Mesenchymal stem cell (in vitro differentiated cells and primary cell): ENCODE results near the gene SNAPIN.

Source experiments
- DNase-seq: peaks from one replicate; pipeline ENCODE4 v3.0.0-alpha.2; 2013
- H2AFZ ChIP-seq: one replicate; pipeline ENCODE4 v1.6.1; 2013; ENCODE audit warnings: low read depth, mild to moderate bottlenecking, control low read depth, inconsistent platforms, low read length, moderate library complexity
- H2AK5ac ChIP-seq: 2 replicates; pipeline ENCODE4 v1.6.1; 2013; ENCODE audit warnings: low read length, moderate library complexity, mild to moderate bottlenecking, inconsistent platforms; ENCODE audit not compliant: severe bottlenecking
- H2BK120ac ChIP-seq: one replicate; pipeline ENCODE4 v1.6.1; 2013; ENCODE audit warnings: low read depth, mild to moderate bottlenecking, inconsistent platforms, low read length, moderate library complexity
- H2BK12ac ChIP-seq, 2 experiments: one replicate each; pipeline ENCODE4 v1.6.1; 2013; ENCODE audit warnings: inconsistent platforms in 2 of 2, low read length in 2 of 2, mild to moderate bottlenecking in 2 of 2, moderate library complexity in 2 of 2, control low read depth in 1 of 2
- H2BK15ac ChIP-seq: one replicate; pipeline ENCODE4 v1.6.1; 2013; ENCODE audit warnings: mild to moderate bottlenecking, low read depth, inconsistent platforms; ENCODE audit not compliant: poor library complexity, severe bottlenecking
- H2BK5ac ChIP-seq: 2 replicates; pipeline ENCODE4 v1.6.1; 2013; ENCODE audit warnings: low read depth, mild to moderate bottlenecking, low read length, control low read depth, inconsistent platforms; ENCODE audit not compliant: poor library complexity, severe bottlenecking
- H3K14ac ChIP-seq, 2 experiments: one replicate each; pipeline ENCODE4 v1.6.1; 2013; ENCODE audit warnings: inconsistent platforms in 2 of 2, low read length in 2 of 2, control low read depth in 1 of 2, mild to moderate bottlenecking in 1 of 2, moderate library complexity in 1 of 2
- H3K18ac ChIP-seq, 2 experiments: one replicate each; pipeline ENCODE4 v1.6.1; 2013; ENCODE audit warnings: inconsistent platforms in 2 of 2, low read length in 2 of 2, control low read depth in 1 of 2, low read depth in 1 of 2, mild to moderate bottlenecking in 1 of 2
- H3K23ac ChIP-seq, 2 experiments: one replicate each; pipeline ENCODE4 v1.6.1; 2013; ENCODE audit warnings: inconsistent platforms in 2 of 2, low read length in 2 of 2, mild to moderate bottlenecking in 2 of 2, moderate library complexity in 2 of 2, control low read depth in 1 of 2
- H3K27ac ChIP-seq: 2 replicates; pipeline ENCODE4 v1.5.1; 2013; ENCODE audit warnings: mild to moderate bottlenecking, moderate library complexity, low read length, control low read depth, inconsistent platforms; ENCODE audit not compliant: poor library complexity, severe bottlenecking
- H3K27me3 ChIP-seq, 2 experiments: 2 replicates each; pipeline versions ENCODE4 v1.6.1 to v1.7.0; 2013; ENCODE audit warnings: low read length in 2 of 2, mild to moderate bottlenecking in 2 of 2, moderate library complexity in 2 of 2, control low read depth in 1 of 2, inconsistent platforms in 1 of 2; ENCODE audit not compliant: control insufficient read depth in 1 of 2, insufficient read depth in 1 of 2
- H3K36me3 ChIP-seq, 2 experiments: 2 replicates each; pipeline versions ENCODE4 v1.6.1 to v1.7.0; 2013; ENCODE audit warnings: low read length in 2 of 2, control low read depth in 1 of 2, inconsistent platforms in 1 of 2, low read depth in 1 of 2, mild to moderate bottlenecking in 1 of 2; ENCODE audit not compliant: insufficient read depth in 2 of 2, control insufficient read depth in 1 of 2
- H3K4ac ChIP-seq, 2 experiments: one replicate each; pipeline ENCODE4 v1.6.1; 2013; ENCODE audit warnings: inconsistent platforms in 2 of 2, low read length in 2 of 2, mild to moderate bottlenecking in 2 of 2, moderate library complexity in 2 of 2, control low read depth in 1 of 2, low read depth in 1 of 2
- H3K4me1 ChIP-seq: 2 replicates; pipeline ENCODE4 v1.6.1; 2013; ENCODE audit warnings: low read depth, low read length, control low read depth; ENCODE audit not compliant: control insufficient read depth, insufficient read depth
- H3K4me2 ChIP-seq: 2 replicates; pipeline ENCODE4 v1.6.1; 2013; ENCODE audit warnings: low read length, mild to moderate bottlenecking, inconsistent platforms; ENCODE audit not compliant: poor library complexity, severe bottlenecking
- H3K4me3 ChIP-seq, 2 experiments: 2 replicates each; pipeline versions ENCODE4 v1.5.1 to v1.7.0; 2013; ENCODE audit warnings: low read length in 2 of 2, mild to moderate bottlenecking in 2 of 2, control low read depth in 1 of 2, low read depth in 1 of 2; ENCODE audit not compliant: insufficient read depth in 1 of 2
- H3K79me1 ChIP-seq: replicated peaks from 2 replicates; pipeline ENCODE4 v1.6.1; 2013; ENCODE audit warnings: mild to moderate bottlenecking, control low read depth, low read length, inconsistent platforms; ENCODE audit not compliant: poor library complexity, severe bottlenecking
- H3K9ac ChIP-seq: 2 replicates; pipeline ENCODE4 v1.7.0; 2013; ENCODE audit warnings: mild to moderate bottlenecking, low read length, moderate library complexity
- H3K9me3 ChIP-seq: 2 replicates; pipeline ENCODE4 v1.7.0; 2013; ENCODE audit warnings: mild to moderate bottlenecking, low read length; ENCODE audit not compliant: control insufficient read depth
- H4K8ac ChIP-seq: one replicate; pipeline ENCODE4 v1.6.1; 2013; ENCODE audit warnings: inconsistent platforms, mild to moderate bottlenecking, low read length, moderate library complexity
- H4K91ac ChIP-seq: one replicate; pipeline ENCODE4 v1.6.1; 2013; ENCODE audit warnings: mild to moderate bottlenecking, low read length, inconsistent platforms
- WGBS: methylation state at CpG from one replicate; pipeline ENCODE4 v1.1.7; 2013; ENCODE audit warnings: mixed read lengths; 5-methylcytosine and 5-hydroxymethylcytosine counted together

The SNAPIN gene

DNA sequence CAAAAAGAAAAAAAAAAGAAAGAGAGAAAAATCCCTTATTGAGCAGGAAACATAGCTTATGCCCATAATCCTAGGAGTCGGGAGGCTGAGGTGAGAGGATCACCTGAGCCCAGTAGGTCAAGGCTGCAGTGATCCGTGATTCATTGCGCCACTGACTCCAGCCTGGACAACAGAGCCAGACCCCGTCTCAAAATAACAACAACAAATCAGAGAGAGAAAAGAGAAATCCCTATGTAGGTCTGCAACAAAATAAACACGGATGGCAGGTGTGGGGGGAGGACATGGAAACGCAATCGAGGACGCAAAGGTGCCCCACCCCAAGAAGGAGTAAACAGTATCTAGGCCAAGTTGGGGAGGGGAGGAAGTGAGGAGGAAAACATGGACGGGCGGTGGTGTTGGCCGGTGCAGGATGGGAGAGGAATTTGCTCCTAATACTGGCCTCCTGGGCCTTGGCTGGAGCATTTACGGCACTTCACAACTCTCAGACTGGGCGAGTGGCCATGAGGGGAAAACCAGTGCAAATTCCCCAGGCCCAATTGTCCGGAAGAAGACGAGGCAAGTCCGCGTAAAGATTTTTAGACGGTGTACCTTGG is 25.2 kb upstream of the SNAPIN start:
- Histone ChIP-seq H3K4me1 (peaks cover 17% of the 10 kb centered on the region), H4K91ac (peak overlapping the region; percentile 66), H2BK5ac (no peak overlapping the region), H3K36me3 (peaks cover 18 to 31% of the 10 kb centered on the region in 2 experiments), H3K14ac (no peak overlapping the region), H3K9ac (peak overlapping the region; percentile 100), H3K79me1 (peaks cover 7% of the 10 kb centered on the region), H3K27me3 (no peaks in the 10 kb centered on the region), H3K4ac (peak overlapping the region; percentile 47 to 65), H2BK12ac (peak overlapping the region in 1 of 2 experiments; percentile 78), H3K9me3 (no peaks in the 10 kb centered on the region), H3K4me3 (peak overlapping the region in 1 of 2 experiments; percentile 98), H3K23ac (no peak overlapping the region), H2BK120ac (no peak overlapping the region), H3K18ac (peak overlapping the region; percentile 34 to 64), H3K4me2 (peak overlapping the region; percentile 31), H2AK5ac (peak overlapping the region; percentile 85), H3K27ac (peak overlapping the region; percentile 19), H2BK15ac (peak overlapping the region; percentile 83), H4K8ac (no peak overlapping the region), H2AFZ (no peak overlapping the region)
- 84% methylated on average over 14 of the region's 18 CpGs for WGBS
- DNase-seq: no peak

DNA sequence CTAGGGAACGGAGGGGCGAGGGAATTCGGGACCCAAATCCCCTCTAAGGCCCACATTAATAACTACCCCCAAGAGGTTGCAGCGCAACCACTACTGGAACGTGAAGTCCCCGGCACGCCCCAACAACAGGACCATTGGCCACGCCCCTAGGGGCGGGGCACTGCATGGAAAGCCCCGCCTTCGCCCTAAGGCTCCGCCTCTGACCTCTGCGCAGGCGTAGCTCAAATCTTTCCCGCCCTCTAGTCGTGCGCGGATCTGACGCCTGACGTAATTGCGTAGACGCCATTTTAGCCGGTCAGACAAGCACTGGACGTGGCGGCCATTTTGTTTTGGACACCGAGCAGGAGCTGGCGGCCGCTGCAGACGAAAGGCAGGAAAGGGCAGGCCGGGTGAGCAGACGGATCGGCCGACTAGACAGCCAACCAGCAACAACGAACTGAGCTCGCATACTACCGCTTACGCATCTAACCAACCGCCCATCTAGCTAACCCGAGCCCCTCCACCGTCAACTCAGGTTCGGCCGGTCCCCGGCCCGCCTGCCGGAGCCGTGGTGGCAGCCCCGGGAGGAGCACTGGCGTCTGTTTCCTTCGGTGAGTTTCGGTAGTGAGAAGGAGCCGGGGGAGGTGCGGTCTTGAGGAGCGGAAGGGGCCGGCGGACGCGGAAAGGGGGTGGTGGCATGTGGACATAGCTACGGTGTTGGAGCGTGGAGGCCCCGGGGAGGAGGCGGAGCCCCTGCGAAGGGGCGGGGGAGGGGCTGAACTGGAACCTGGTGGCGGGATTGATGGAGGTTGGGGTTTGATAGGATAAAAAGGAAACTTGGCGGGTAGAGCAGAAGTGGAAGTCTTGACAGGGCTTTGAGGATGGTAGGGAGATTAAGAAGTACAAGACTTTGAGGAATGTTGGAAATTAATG is 24.5 kb upstream of the SNAPIN start, which contains the start of gene CHTOP:
CHTOP (plus strand) TSS at position 313 of the 912 bp plus-strand sequence. CDS start 2,523 bp downstream, outside the sequence.
- Histone ChIP-seq H3K4me1 (peaks cover 12% of the 10 kb centered on the region), H3K4me3 (peak within 1 kb of the TSS; percentile 94 to 98), H3K36me3 (peaks cover 23 to 39% of the 10 kb centered on the region in 2 experiments), H2BK120ac (peak within 1 kb of the TSS; percentile 99), H3K27ac (peak within 1 kb of the TSS; percentile 97), H4K8ac (peak within 1 kb of the TSS; percentile 97), H2BK12ac (peak within 1 kb of the TSS in 1 of 2 experiments; percentile 78), H3K27me3 (no peaks in the 10 kb centered on the region), H3K18ac (peak within 1 kb of the TSS; percentile 99 to 100), H3K79me1 (peaks cover 7% of the 10 kb centered on the region), H3K4me2 (peak within 1 kb of the TSS; percentile 56), H2AFZ (no peak within 1 kb of the TSS), H3K9ac (peak within 1 kb of the TSS; percentile 100), H3K9me3 (no peaks in the 10 kb centered on the region), H3K23ac (peak within 1 kb of the TSS; percentile 54 to 92), H3K4ac (peak within 1 kb of the TSS; percentile 88 to 100), H4K91ac (peak within 1 kb of the TSS; percentile 100), H2BK5ac (peak within 1 kb of the TSS; percentile 99), H3K14ac (peak within 1 kb of the TSS in 1 of 2 experiments; percentile 80), H2AK5ac (peak within 1 kb of the TSS; percentile 100), H2BK15ac (peak within 1 kb of the TSS; percentile 83)
- peak; percentile 97 for DNase-seq
- 4% methylated on average over 60 of the region's 65 CpGs for WGBS

DNA sequence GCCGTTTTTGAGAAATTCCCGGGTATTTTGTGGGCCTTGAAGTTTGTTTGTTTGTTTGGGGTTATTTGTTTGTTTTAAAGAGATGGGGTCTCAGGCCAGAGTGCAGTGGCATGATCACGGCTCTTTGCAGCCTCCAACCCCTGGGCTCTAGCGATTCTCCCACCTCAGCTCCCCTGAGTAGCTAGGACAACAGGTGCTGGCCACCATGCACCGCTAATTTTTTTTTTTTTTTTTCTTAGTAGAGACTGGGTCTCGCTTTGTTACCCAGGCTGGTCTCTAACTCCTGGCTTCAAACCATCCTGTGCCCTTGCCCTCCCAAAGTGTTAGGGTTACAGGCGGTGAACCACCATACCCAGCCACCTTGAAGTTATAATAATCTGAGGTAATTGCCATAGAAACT is 22.6 kb upstream of the SNAPIN start:
- Histone ChIP-seq H3K9me3 (no peaks in the 10 kb centered on the region), H3K4me3 (peak overlapping the region in 1 of 2 experiments; percentile 98), H3K27ac (no peak overlapping the region), H3K14ac (no peak overlapping the region), H3K36me3 (peaks cover 37 to 58% of the 10 kb centered on the region in 2 experiments), H3K79me1 (peaks cover 9% of the 10 kb centered on the region), H2AFZ (no peak overlapping the region), H2BK120ac (no peak overlapping the region), H4K8ac (no peak overlapping the region), H4K91ac (no peak overlapping the region), H2AK5ac (no peak overlapping the region), H3K23ac (no peak overlapping the region), H2BK15ac (no peak overlapping the region), H2BK5ac (no peak overlapping the region), H3K9ac (peak overlapping the region; percentile 100), H3K4me1 (peaks cover 9% of the 10 kb centered on the region), H2BK12ac (no peak overlapping the region), H3K27me3 (no peaks in the 10 kb centered on the region), H3K4ac (no peak overlapping the region), H3K4me2 (peak overlapping the region; percentile 25), H3K18ac (no peak overlapping the region)
- 84% methylated on average over 5 of the region's 7 CpGs for WGBS
- DNase-seq: no peak

DNA sequence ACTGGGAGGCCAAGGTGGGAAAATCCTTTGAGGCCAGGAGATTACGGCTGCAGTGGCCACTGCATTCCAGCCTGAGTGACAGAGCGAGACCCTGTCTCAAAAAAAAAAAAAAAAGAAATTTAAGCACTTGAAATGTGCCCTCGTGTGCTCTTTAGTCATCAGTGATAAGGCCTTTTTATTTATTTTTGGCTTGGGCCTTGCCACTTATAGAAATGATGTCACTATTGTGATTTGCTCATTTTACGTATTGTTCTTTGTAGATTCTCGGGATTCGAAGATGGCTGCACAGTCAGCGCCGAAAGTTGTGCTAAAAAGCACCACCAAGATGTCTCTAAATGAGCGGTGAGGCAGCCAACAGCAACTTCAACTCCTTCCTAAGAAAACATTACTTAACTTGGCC is 22.2 kb upstream of the SNAPIN start:
- Histone ChIP-seq H2BK15ac (no peak overlapping the region), H3K79me1 (peaks cover 9% of the 10 kb centered on the region), H2BK12ac (no peak overlapping the region), H4K8ac (no peak overlapping the region), H3K9me3 (no peaks in the 10 kb centered on the region), H3K23ac (no peak overlapping the region), H2BK120ac (no peak overlapping the region), H3K4me1 (peaks cover 9% of the 10 kb centered on the region), H3K9ac (no peak overlapping the region), H3K27me3 (no peaks in the 10 kb centered on the region), H3K4me2 (no peak overlapping the region), H2AK5ac (no peak overlapping the region), H2AFZ (no peak overlapping the region), H3K27ac (no peak overlapping the region), H4K91ac (no peak overlapping the region), H3K4ac (no peak overlapping the region), H3K14ac (no peak overlapping the region), H2BK5ac (no peak overlapping the region), H3K36me3 (peaks cover 37 to 61% of the 10 kb centered on the region in 2 experiments), H3K18ac (no peak overlapping the region), H3K4me3 (peak overlapping the region in 1 of 2 experiments; percentile 98)
- 91% methylated on average over 9 of the region's 9 CpGs for WGBS
- no peak for DNase-seq
